ENCODE measurements around the gene NDRG4.
A peak's percentile ranks its signal among the peaks of the same experiment; 100 is the strongest.
"Not testable (repeated sequence)": the region's sequence is repeated elsewhere in the genome, so short reads cannot be mapped to it uniquely, and the experiment has no call there.

The NDRG4 gene

GRCh38 chr16:58487566-58488351 lies 12.2 kb upstream of the NDRG4 start:
- Histone ChIP-seq H4K5ac (ENCODE audit: low read length) (no peak overlapping the region), H3K36me3 (ENCODE audit: control insufficient read depth, insufficient read depth, low read length) (no peaks in the 10 kb centered on the region), H3K4me3 (ENCODE audit: low read length) (no peak overlapping the region), H3K56ac (ENCODE audit: low read length) (peak overlapping the region; percentile 82), H3K27ac (ENCODE audit: low read depth, low read length) (no peak overlapping the region), H3K79me1 (ENCODE audit: low read length) (no peaks in the 10 kb centered on the region), H3K18ac (ENCODE audit: low read length) (no peak overlapping the region), H2AK5ac (ENCODE audit: low read length) (no peak overlapping the region), H3K27me3 (ENCODE audit: insufficient read depth, low read length, poor library complexity) (no peaks in the 10 kb centered on the region), H4K8ac (ENCODE audit: low read depth, low read length) (no peak overlapping the region), H2BK5ac (ENCODE audit: low read length) (no peak overlapping the region), H2BK120ac (ENCODE audit: low read depth, low read length) (no peak overlapping the region), H3K79me2 (ENCODE audit: control insufficient read depth, insufficient read depth, low read length) (no peaks in the 10 kb centered on the region), H2BK15ac (replicated peaks; ENCODE audit: low read depth) (no peak overlapping the region), H3K9ac (ENCODE audit: low read length) (peak overlapping the region; percentile 33), H3K4ac (ENCODE audit: low read depth, low read length) (no peak overlapping the region), H3K4me2 (ENCODE audit: low read length) (peak overlapping the region; percentile 20), H3K4me1 (ENCODE audit: control insufficient read depth, low read depth, low read length) (no peaks in the 10 kb centered on the region), H3K23ac (ENCODE audit: low read length) (no peak overlapping the region)
- peak; percentile 96 for DNase-seq
- no CpG with 5 or more reads among the region's 43 CpGs for WGBS (ENCODE audit: extremely low coverage, insufficient coverage, low lambda C conversion rate)

DNA sequence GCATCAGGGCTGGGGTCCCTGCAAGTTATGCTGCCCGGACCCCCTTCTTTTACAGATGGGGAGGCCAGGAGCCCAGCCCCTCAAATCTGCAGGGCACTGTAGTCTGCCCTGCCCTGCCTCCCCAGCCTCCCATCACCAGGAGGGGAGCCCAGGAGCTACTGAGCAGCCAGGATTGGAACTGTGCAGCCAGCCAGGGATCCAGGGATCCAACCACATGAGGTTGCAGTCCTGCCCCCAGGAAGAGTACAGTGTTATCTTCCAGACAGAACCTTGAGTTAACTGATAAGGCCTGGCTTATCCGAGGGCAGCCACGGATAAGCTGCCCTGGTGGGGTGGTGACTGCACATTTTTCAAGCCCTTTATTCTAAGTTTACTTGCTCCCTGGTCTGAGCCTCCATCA lies 11.4 kb upstream of the NDRG4 start:
- WGBS (ENCODE audit: extremely low coverage, insufficient coverage, low lambda C conversion rate) = no CpG with 5 or more reads among the region's 3 CpGs
- no peaks in the 10 kb centered on the region for H3K36me3 ChIP-seq (ENCODE audit: control insufficient read depth, insufficient read depth, low read length)
- H3K27ac ChIP-seq (ENCODE audit: low read depth, low read length) = no peak overlapping the region
- no peak overlapping the region for H2BK5ac ChIP-seq (ENCODE audit: low read length)
- H3K4me3 ChIP-seq (ENCODE audit: low read length) = no peak overlapping the region
- peak; percentile 69 for DNase-seq
- H3K79me2 ChIP-seq (ENCODE audit: control insufficient read depth, insufficient read depth, low read length) = no peaks in the 10 kb centered on the region
- H3K4me1 ChIP-seq (ENCODE audit: control insufficient read depth, low read depth, low read length) = no peaks in the 10 kb centered on the region
- no peak overlapping the region for H2AK5ac ChIP-seq (ENCODE audit: low read length)
- no peak overlapping the region for H3K18ac ChIP-seq (ENCODE audit: low read length)
- H3K9ac ChIP-seq (ENCODE audit: low read length) = no peak overlapping the region
- H3K56ac ChIP-seq (ENCODE audit: low read length) = no peak overlapping the region
- no peaks in the 10 kb centered on the region for H3K79me1 ChIP-seq (ENCODE audit: low read length)
- H3K27me3 ChIP-seq (ENCODE audit: insufficient read depth, low read length, poor library complexity) = no peaks in the 10 kb centered on the region
- H4K5ac ChIP-seq (ENCODE audit: low read length) = no peak overlapping the region
- no peak overlapping the region for H2BK15ac ChIP-seq (replicated peaks; ENCODE audit: low read depth)
- no peak overlapping the region for H3K23ac ChIP-seq (ENCODE audit: low read length)
- no peak overlapping the region for H3K4ac ChIP-seq (ENCODE audit: low read depth, low read length)
- no peak overlapping the region for H3K4me2 ChIP-seq (ENCODE audit: low read length)
- no peak overlapping the region for H4K8ac ChIP-seq (ENCODE audit: low read depth, low read length)
- H2BK120ac ChIP-seq (ENCODE audit: low read depth, low read length) = no peak overlapping the region

DNA sequence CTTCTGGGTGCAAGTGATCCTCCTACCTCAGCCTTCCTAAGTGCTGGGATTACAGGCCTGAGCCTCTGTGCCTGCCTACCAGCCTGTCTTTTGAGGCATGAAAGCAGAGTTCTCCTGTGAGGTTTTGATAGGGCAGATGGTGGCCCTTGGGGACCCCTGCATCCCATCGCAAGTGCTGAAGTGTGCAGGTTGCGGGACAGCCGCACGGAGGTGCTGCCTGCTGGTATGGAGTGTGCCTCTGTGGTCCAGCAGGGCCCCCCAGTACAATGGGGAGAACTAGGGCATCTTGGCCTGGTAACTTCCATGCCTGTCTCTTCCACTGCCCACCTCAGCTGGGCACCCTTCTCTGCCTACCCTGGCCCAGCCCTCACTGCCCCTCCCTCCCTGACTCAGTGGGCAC lies 9.9 kb upstream of the NDRG4 start:
- Histone ChIP-seq H2BK5ac (ENCODE audit: low read length) (no peak overlapping the region), H3K79me1 (ENCODE audit: low read length) (no peaks in the 10 kb centered on the region), H3K4me3 (ENCODE audit: low read length) (no peak overlapping the region), H3K4me2 (ENCODE audit: low read length) (no peak overlapping the region), H2BK15ac (replicated peaks; ENCODE audit: low read depth) (no peak overlapping the region), H3K36me3 (ENCODE audit: control insufficient read depth, insufficient read depth, low read length) (no peaks in the 10 kb centered on the region), H3K18ac (ENCODE audit: low read length) (no peak overlapping the region), H2BK120ac (ENCODE audit: low read depth, low read length) (no peak overlapping the region), H3K27me3 (ENCODE audit: insufficient read depth, low read length, poor library complexity) (no peaks in the 10 kb centered on the region), H3K79me2 (ENCODE audit: control insufficient read depth, insufficient read depth, low read length) (no peaks in the 10 kb centered on the region), H3K27ac (ENCODE audit: low read depth, low read length) (no peak overlapping the region), H3K56ac (ENCODE audit: low read length) (no peak overlapping the region), H4K8ac (ENCODE audit: low read depth, low read length) (no peak overlapping the region), H3K4ac (ENCODE audit: low read depth, low read length) (no peak overlapping the region), H3K4me1 (ENCODE audit: control insufficient read depth, low read depth, low read length) (no peaks in the 10 kb centered on the region), H2AK5ac (ENCODE audit: low read length) (no peak overlapping the region), H4K5ac (ENCODE audit: low read length) (no peak overlapping the region), H3K9ac (ENCODE audit: low read length) (no peak overlapping the region), H3K23ac (ENCODE audit: low read length) (no peak overlapping the region)
- no peak for DNase-seq
- no CpG with 5 or more reads among the region's 4 CpGs for WGBS (ENCODE audit: extremely low coverage, insufficient coverage, low lambda C conversion rate)

- not testable (repeated sequence) for H3K4me2 ChIP-seq (ENCODE audit: low read length); H3K36me3 ChIP-seq (ENCODE audit: control insufficient read depth, insufficient read depth, low read length); DNase-seq; H3K79me1 ChIP-seq (ENCODE audit: low read length); H4K8ac ChIP-seq (ENCODE audit: low read depth, low read length); H3K27ac ChIP-seq (ENCODE audit: low read depth, low read length); H3K4me3 ChIP-seq (ENCODE audit: low read length); H3K18ac ChIP-seq (ENCODE audit: low read length); H2BK5ac ChIP-seq (ENCODE audit: low read length); H3K4me1 ChIP-seq (ENCODE audit: control insufficient read depth, low read depth, low read length); H3K79me2 ChIP-seq (ENCODE audit: control insufficient read depth, insufficient read depth, low read length); H3K4ac ChIP-seq (ENCODE audit: low read depth, low read length); H3K56ac ChIP-seq (ENCODE audit: low read length); H2AK5ac ChIP-seq (ENCODE audit: low read length); H2BK15ac ChIP-seq (replicated peaks; ENCODE audit: low read depth); H4K5ac ChIP-seq (ENCODE audit: low read length); H2BK120ac ChIP-seq (ENCODE audit: low read depth, low read length); H3K23ac ChIP-seq (ENCODE audit: low read length); H3K27me3 ChIP-seq (ENCODE audit: insufficient read depth, low read length, poor library complexity); H3K9ac ChIP-seq (ENCODE audit: low read length)
- WGBS (ENCODE audit: extremely low coverage, insufficient coverage, low lambda C conversion rate) = no CpG with 5 or more reads among the region's 8 CpGs
Observed at GRCh38 chr16:58490539-58490938, 9.4 kb upstream of the NDRG4 start.

GRCh38 chr16:58492066-58492465 lies 7.9 kb upstream of the NDRG4 start:
- Histone ChIP-seq H3K27ac (ENCODE audit: low read depth, low read length) (no peak overlapping the region), H3K79me1 (ENCODE audit: low read length) (no peaks in the 10 kb centered on the region), H2BK120ac (ENCODE audit: low read depth, low read length) (no peak overlapping the region), H3K56ac (ENCODE audit: low read length) (no peak overlapping the region), H3K18ac (ENCODE audit: low read length) (no peak overlapping the region), H3K4me2 (ENCODE audit: low read length) (no peak overlapping the region), H3K27me3 (ENCODE audit: insufficient read depth, low read length, poor library complexity) (no peaks in the 10 kb centered on the region), H3K4ac (ENCODE audit: low read depth, low read length) (no peak overlapping the region), H3K79me2 (ENCODE audit: control insufficient read depth, insufficient read depth, low read length) (no peaks in the 10 kb centered on the region), H3K9ac (ENCODE audit: low read length) (no peak overlapping the region), H3K23ac (ENCODE audit: low read length) (no peak overlapping the region), H3K4me1 (ENCODE audit: control insufficient read depth, low read depth, low read length) (no peaks in the 10 kb centered on the region), H3K36me3 (ENCODE audit: control insufficient read depth, insufficient read depth, low read length) (no peaks in the 10 kb centered on the region), H2BK15ac (replicated peaks; ENCODE audit: low read depth) (no peak overlapping the region), H2AK5ac (ENCODE audit: low read length) (no peak overlapping the region), H4K8ac (ENCODE audit: low read depth, low read length) (no peak overlapping the region), H4K5ac (ENCODE audit: low read length) (no peak overlapping the region), H2BK5ac (ENCODE audit: low read length) (no peak overlapping the region), H3K4me3 (ENCODE audit: low read length) (no peak overlapping the region)
- WGBS (ENCODE audit: extremely low coverage, insufficient coverage, low lambda C conversion rate) = no CpG with 5 or more reads among the region's 4 CpGs
- DNase-seq = no peak

DNA sequence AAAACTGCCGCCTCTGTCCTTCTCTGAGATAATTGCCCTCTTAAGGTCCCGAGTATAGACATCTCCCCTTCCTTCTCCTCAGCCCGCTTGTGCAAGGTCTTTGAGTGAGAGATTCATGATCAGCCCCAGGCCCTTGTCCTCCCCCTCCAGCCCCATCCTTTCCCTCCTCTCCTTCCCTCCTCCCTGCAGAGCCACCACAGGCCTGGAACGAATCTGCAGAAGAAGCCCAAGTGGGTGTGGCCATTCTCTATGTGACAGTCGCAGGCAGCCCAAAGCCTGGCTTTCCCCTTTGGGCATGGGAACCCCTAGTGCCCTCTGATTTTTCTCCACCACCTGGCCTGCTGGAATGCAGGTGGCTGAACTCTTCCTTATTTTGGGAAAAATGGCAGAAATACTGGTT lies 7.2 kb upstream of the NDRG4 start:
- Histone ChIP-seq H2AK5ac (ENCODE audit: low read length) (no peak overlapping the region), H3K27me3 (ENCODE audit: insufficient read depth, low read length, poor library complexity) (no peaks in the 10 kb centered on the region), H2BK15ac (replicated peaks; ENCODE audit: low read depth) (no peak overlapping the region), H3K23ac (ENCODE audit: low read length) (no peak overlapping the region), H4K5ac (ENCODE audit: low read length) (no peak overlapping the region), H2BK120ac (ENCODE audit: low read depth, low read length) (no peak overlapping the region), H3K79me2 (ENCODE audit: control insufficient read depth, insufficient read depth, low read length) (no peaks in the 10 kb centered on the region), H3K36me3 (ENCODE audit: control insufficient read depth, insufficient read depth, low read length) (no peaks in the 10 kb centered on the region), H3K27ac (ENCODE audit: low read depth, low read length) (no peak overlapping the region), H2BK5ac (ENCODE audit: low read length) (no peak overlapping the region), H3K4me1 (ENCODE audit: control insufficient read depth, low read depth, low read length) (no peaks in the 10 kb centered on the region), H3K18ac (ENCODE audit: low read length) (no peak overlapping the region), H3K9ac (ENCODE audit: low read length) (no peak overlapping the region), H3K56ac (ENCODE audit: low read length) (no peak overlapping the region), H3K4me2 (ENCODE audit: low read length) (no peak overlapping the region), H3K4me3 (ENCODE audit: low read length) (no peak overlapping the region), H4K8ac (ENCODE audit: low read depth, low read length) (no peak overlapping the region), H3K4ac (ENCODE audit: low read depth, low read length) (no peak overlapping the region), H3K79me1 (ENCODE audit: low read length) (no peaks in the 10 kb centered on the region)
- WGBS (ENCODE audit: extremely low coverage, insufficient coverage, low lambda C conversion rate) = no CpG with 5 or more reads among the region's 5 CpGs
- peak; percentile 54 for DNase-seq

Measured in mesendoderm (in vitro differentiated cells).